ENCODE results near the gene LTBP3.

- TF ChIP-seq CTCF (IDR thresholded peaks at IDR 0.05; ENCODE audit: insufficient read depth, low read length, poor library complexity, severe bottlenecking): no peak
- TF ChIP-seq EZH2phosphoT487 (conservative IDR thresholded peaks at IDR 0.05; ENCODE audit: low read length): no peak
Observed at GRCh38 chr11:65558930-65559509, 861 bp upstream of the LTBP3 start.
